Common myeloid progenitor, CD34-positive (primary cell): Measurements from ENCODE around the gene CNPY4.

ENCODE experiments used
- CTCF ChIA-PET: fragments of 350-600 bp; sonication (Branson Sonifier 250); formaldehyde crosslinking; loops from one replicate; lab custom pipeline; 2021; ENCODE audit warnings: antibody characterized with exemption; lab: Charles Lee
- POLR2A ChIA-PET: fragments of 350-600 bp; sonication (Branson Sonifier 250); formaldehyde crosslinking; loops from one replicate; lab custom pipeline; 2021; ENCODE audit warnings: antibody characterized with exemption; lab: Charles Lee
- DNase-seq, 3 donors: peaks; one replicate each; pipeline versions ENCODE4 v3.0.0 to v3.0.0-alpha.2; 2013
- H3K27ac ChIP-seq, 2 experiments: 1 replicate in 1 of 2; 2 replicates in 1 of 2; pipeline ENCODE4 v1.7.0; 2013; ENCODE audit warnings: inconsistent platforms in 2 of 2, low read length in 2 of 2, mild to moderate bottlenecking in 2 of 2, low read depth in 1 of 2, moderate library complexity in 1 of 2; ENCODE audit not compliant: severe bottlenecking in 2 of 2, insufficient read depth in 1 of 2, poor library complexity in 1 of 2
- H3K27me3 ChIP-seq, 5 experiments: replicated peaks in 2 of 5; 1 replicate in 3 of 5; 2 replicates in 2 of 5; pipeline versions ENCODE4 v1.6.1 to v1.7.0; 2013; ENCODE audit warnings: low read length in 4 of 5, mild to moderate bottlenecking in 2 of 5, moderate library complexity in 2 of 5, inconsistent platforms in 1 of 5; ENCODE audit not compliant: insufficient read depth in 5 of 5, control insufficient read depth in 4 of 5
- H3K36me3 ChIP-seq, 4 experiments: 1 replicate in 2 of 4; 2 replicates in 2 of 4; pipeline versions ENCODE4 v1.6.1 to v1.7.0; 2013; ENCODE audit warnings: low read length in 3 of 4, control low read depth in 1 of 4, mild to moderate bottlenecking in 1 of 4; ENCODE audit not compliant: control insufficient read depth in 4 of 4, insufficient read depth in 4 of 4
- H3K4me1 ChIP-seq, 4 experiments: 1 replicate in 3 of 4; 2 replicates in 1 of 4; pipeline versions ENCODE4 v1.6.1 to v1.7.1; 2013; ENCODE audit warnings: low read length in 3 of 4, mild to moderate bottlenecking in 3 of 4, control low read depth in 1 of 4, inconsistent platforms in 1 of 4, moderate library complexity in 1 of 4; ENCODE audit not compliant: control insufficient read depth in 4 of 4, insufficient read depth in 4 of 4; ENCODE audit errors: control extremely low read depth in 1 of 4
- H3K4me3 ChIP-seq, 7 experiments: 1 replicate in 4 of 7; 2 replicates in 3 of 7; pipeline versions ENCODE4 v1.5.1 to v1.7.0; 2013; ENCODE audit warnings: mild to moderate bottlenecking in 7 of 7, low read length in 6 of 7, moderate library complexity in 6 of 7, inconsistent platforms in 2 of 7, low read depth in 2 of 7, control low read depth in 1 of 7; ENCODE audit not compliant: insufficient read depth in 4 of 7, control insufficient read depth in 1 of 7; ENCODE audit errors: extremely low read depth in 1 of 7
- H3K9me3 ChIP-seq, 5 experiments: 1 replicate in 4 of 5; 2 replicates in 1 of 5; pipeline versions ENCODE4 v1.6.1 to v1.7.1; 2013; ENCODE audit warnings: low read length in 4 of 5, mild to moderate bottlenecking in 2 of 5, inconsistent platforms in 1 of 5, low read depth in 1 of 5, moderate library complexity in 1 of 5; ENCODE audit not compliant: control insufficient read depth in 4 of 5, insufficient read depth in 2 of 5; ENCODE audit errors: control extremely low read depth in 1 of 5
- WGBS: methylation state at CpG from one replicate; pipeline ENCODE4 v1.1.5; 2013; ENCODE audit not compliant: insufficient coverage; 5-methylcytosine and 5-hydroxymethylcytosine counted together

The CNPY4 gene

DNA sequence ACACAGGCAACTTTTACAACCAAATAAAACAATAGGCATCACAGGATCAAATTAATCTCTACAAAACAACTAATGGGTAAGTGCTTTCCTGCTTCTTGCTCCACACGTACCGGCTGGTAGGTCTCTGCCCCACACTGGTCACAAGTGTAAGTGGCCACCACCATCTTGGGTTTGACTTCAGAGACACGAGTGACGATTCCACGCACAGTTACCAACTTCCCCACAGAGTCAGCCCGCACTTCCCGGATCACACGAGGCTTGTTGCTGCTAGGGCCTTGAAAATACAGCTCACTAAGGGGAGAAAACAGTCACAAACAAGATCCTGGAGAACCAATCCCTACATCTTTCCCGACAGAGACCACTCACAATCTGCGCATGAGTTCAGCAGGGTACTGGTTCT lies 20.5 kb upstream of the CNPY4 start:
- WGBS = 91% methylated on average over 7 of the region's 10 CpGs
- Histone ChIP-seq H3K36me3 (peaks cover 28 to 66% (median 51%) of the 10 kb centered on the region in 4 experiments), H3K27me3 (no peaks in the 10 kb centered on the region), H3K4me1 (peaks cover 7 to 25% (median 15%) of the 10 kb centered on the region in 4 experiments), H3K27ac (peak overlapping the region; percentile 86 to 90), H3K9me3 (no peaks in the 10 kb centered on the region), H3K4me3 (peak overlapping the region in 2 of 7 experiments; percentile 45 to 89)
- DNase-seq = no peak
- ChIA-PET CTCF (interaction anchor here (0.6 kb wide), 1 partner anchor 51 kb away, joined by 3 read pairs; no protein-coding TSS in a partner anchor), POLR2A (no interaction called here)

DNA sequence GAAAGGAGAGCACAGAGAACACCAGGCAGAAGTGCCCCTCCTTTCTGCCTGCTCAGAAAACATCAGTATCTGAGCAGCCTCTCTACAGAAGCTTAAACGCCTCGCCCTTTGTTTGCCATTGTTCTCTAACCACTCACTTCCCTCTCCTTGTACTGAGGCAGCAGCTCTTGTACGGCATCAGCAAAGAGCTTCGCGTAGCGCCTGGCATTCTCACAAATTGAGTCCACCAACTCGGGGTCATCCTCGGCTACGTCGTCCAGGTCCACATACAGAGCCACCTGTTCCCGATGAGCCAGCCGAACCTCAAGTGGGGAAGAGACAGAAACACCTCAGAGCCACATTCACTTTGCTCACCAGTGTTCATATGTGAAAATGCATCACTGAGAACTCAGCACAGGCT lies 20.0 kb upstream of the CNPY4 start:
- DNase-seq = no peak
- H3K4me3 ChIP-seq = peak overlapping the region; percentile 34 to 93 (median 88)
- H3K9me3 ChIP-seq = no peaks in the 10 kb centered on the region
- no peaks in the 10 kb centered on the region for H3K27me3 ChIP-seq
- H3K4me1 ChIP-seq = peaks cover 7 to 25% (median 15%) of the 10 kb centered on the region in 4 experiments
- peak overlapping the region; percentile 86 to 90 for H3K27ac ChIP-seq
- CTCF ChIA-PET = interaction anchor here (1.4 kb wide), 1 partner anchor 25 kb away, joined by 3 read pairs; no protein-coding TSS in a partner anchor
- POLR2A ChIA-PET = no interaction called here
- WGBS = 93% methylated on average over 11 of the region's 12 CpGs
- H3K36me3 ChIP-seq = peaks cover 24 to 65% (median 47%) of the 10 kb centered on the region in 4 experiments

DNA sequence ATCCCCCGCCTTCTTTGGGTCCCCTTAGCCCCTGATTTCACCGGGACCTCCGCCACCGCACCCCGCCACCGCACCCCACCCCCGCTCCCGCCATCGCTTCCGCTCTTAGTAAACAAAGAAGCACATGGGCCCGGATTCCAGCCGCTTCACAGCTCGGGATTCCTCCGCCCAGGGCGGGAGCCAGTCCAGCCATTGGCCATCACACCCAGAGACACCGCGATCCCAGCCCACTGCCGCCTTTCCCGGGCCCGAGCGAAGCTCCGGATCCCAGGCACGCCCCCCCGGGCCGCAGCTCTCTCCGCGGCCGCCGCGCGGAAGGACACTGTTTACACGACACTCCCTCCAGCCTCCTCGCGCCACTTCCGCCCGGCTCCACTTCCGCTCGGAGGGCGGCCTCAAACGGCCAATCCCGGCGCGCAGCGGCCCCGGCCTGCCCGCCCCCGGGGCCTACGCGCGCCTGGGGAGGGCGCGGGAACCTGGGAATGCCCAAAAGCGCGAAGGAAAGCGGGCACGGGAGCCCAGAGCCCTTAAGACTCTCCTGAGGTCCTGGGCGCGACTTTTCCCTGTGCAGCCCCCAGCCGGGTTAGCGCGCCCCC lies 18.9 kb upstream of the CNPY4 start:
- under 1% methylated on average over 50 of the region's 61 CpGs for WGBS

DNA sequence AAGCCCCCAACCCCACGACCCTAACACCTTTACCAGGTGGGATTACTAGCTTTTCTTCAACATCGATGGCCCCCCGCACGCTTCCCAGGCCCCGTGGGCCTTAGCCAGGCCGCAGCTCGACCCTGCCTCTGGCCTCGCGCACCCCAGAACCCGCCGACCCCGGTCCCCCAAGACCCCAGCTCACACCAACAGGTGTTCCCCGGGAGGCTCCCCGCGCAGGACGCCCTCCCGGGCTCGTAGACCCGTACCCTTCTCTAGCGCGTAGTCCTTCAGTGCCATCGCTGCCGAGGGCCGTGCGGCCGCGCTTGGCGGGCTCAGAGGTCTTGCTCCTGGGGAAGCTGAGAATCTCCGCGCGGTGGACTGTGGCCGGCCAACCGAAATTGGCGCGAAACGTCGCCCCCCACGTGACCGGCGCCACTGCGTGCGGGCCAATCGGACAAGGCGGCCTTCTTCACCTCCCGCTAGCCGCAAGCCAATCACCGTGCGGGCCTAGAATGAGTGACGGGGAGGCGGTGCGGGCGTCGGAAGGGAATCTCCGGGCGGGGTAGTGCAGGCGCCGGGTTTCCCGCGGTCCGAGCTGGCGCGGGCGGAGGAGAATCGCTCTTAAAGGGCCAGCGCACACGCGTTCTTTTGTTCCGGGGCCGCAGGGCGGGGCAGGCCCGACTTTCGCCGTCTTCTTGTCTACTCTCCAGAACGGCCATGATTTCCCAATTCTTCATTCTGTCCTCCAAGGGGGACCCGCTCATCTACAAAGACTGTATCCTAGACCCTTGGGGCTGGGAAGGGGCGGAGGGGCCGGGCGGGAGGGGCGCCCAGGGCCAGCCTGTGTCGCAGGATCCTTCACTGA lies 18.2 kb upstream of the CNPY4 start, which contains the start of the genes AP4M1 and MCM7:
Gene AP4M1, plus strand, starts transcription at position 628 of the 847 bp plus-strand sequence. Its CDS starts 72 bp downstream, at position 700.
Gene MCM7, minus strand, starts transcription at position 382 of the 847 bp plus-strand sequence. Its CDS starts 103 bp downstream, at position 279.
- H3K36me3 ChIP-seq = peaks cover 17 to 64% (median 41%) of the 10 kb centered on the region in 4 experiments
- ChIA-PET POLR2A (interaction anchor here (0.6 to 2.0 kb wide), 14 partner anchors 10 to 328 kb away, joined by 3 to 13 read pairs (median 4); partner anchors contain the start of genes CNPY4, COPS6, MBLAC1 and MEPCE), CTCF (interaction anchor here (0.7 to 2.2 kb wide), 13 partner anchors 7 to 32 kb away, joined by 3 to 8 read pairs (median 5); partner anchors contain the start of gene COPS6)
- H3K27me3 ChIP-seq = no peaks in the 10 kb centered on the region
- H3K4me3 ChIP-seq = peak within 1 kb of the TSS; percentile 56 to 93 (median 88)
- peaks cover 7 to 25% (median 15%) of the 10 kb centered on the region in 4 experiments for H3K4me1 ChIP-seq
- no peaks in the 10 kb centered on the region for H3K9me3 ChIP-seq
- peak within 1 kb of the TSS; percentile 86 to 90 for H3K27ac ChIP-seq
- DNase-seq = peak; percentile 97 to 98 (median 98)
- 0% methylated on average over 56 of the region's 80 CpGs for WGBS

More for the DNA sequence above, 18.9 kb upstream of the CNPY4 start:
- POLR2A ChIA-PET = interaction anchor here (0.6 to 2.0 kb wide), 10 partner anchors 9 to 181 kb away, joined by 3 to 13 read pairs (median 4); partner anchors contain the start of genes COPS6, MBLAC1 and TRIM4
- peak; percentile 94 to 96 (median 95) for DNase-seq
- peak overlapping the region; percentile 56 to 93 (median 88) for H3K4me3 ChIP-seq
- no peaks in the 10 kb centered on the region for H3K27me3 ChIP-seq
- CTCF ChIA-PET = interaction anchor here (0.8 to 2.2 kb wide), 10 partner anchors 9 to 48 kb away, joined by 3 to 7 read pairs (median 4); partner anchors contain the start of gene COPS6
- no peaks in the 10 kb centered on the region for H3K9me3 ChIP-seq
- peak overlapping the region; percentile 86 to 90 for H3K27ac ChIP-seq
- peaks cover 19 to 64% (median 42%) of the 10 kb centered on the region in 4 experiments for H3K36me3 ChIP-seq
- peaks cover 7 to 25% (median 15%) of the 10 kb centered on the region in 4 experiments for H3K4me1 ChIP-seq

GRCh38 chr7:100102950-100103840 lies 16.2 kb upstream of the CNPY4 start:
- Histone ChIP-seq H3K36me3 (peaks cover 12 to 68% (median 41%) of the 10 kb centered on the region in 4 experiments), H3K27me3 (no peaks in the 10 kb centered on the region), H3K9me3 (no peaks in the 10 kb centered on the region), H3K4me1 (peaks cover 7 to 25% (median 15%) of the 10 kb centered on the region in 4 experiments), H3K27ac (no peak overlapping the region), H3K4me3 (no peak overlapping the region)
- CTCF ChIA-PET = interaction anchor here (1.6 kb wide), 1 partner anchor 29 kb away, joined by 7 read pairs; no protein-coding TSS in a partner anchor
- POLR2A ChIA-PET = interaction anchor here (1.4 kb wide), 1 partner anchor 21 kb away, joined by 6 read pairs; no protein-coding TSS in a partner anchor
- no peak for DNase-seq
- WGBS = 94% methylated on average over 14 of the region's 17 CpGs

DNA sequence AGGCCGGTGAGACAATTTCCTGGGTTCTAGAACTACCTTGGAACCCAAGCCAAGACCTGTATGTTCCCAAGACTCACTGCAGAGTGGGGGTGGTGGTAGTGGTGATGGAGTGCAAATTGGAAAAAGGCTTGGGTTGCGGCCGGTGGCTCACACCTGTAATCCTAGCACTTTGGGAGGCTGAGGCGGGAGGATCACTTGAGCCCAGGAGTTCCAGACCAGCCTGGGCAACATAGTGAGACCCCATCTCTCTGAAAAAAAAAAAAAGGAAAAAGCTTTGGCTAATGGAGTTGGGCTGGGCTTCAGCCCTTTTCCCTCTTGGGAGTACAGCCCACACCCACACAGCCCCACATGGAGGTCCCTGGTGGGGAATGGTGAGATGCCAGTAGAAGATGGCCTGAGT lies 13.9 kb upstream of the CNPY4 start:
- ChIA-PET CTCF (no interaction called here), POLR2A (no interaction called here)

More for the DNA sequence above, 13.9 kb upstream of the CNPY4 start:
- Histone ChIP-seq H3K36me3 (peaks cover 6 to 65% (median 42%) of the 10 kb centered on the region in 4 experiments), H3K4me3 (no peak overlapping the region), H3K27me3 (no peaks in the 10 kb centered on the region), H3K27ac (no peak overlapping the region), H3K4me1 (peaks cover 0 to 10% (median 6%) of the 10 kb centered on the region in 4 experiments), H3K9me3 (no peaks in the 10 kb centered on the region)
- DNase-seq = no peak
- 100% methylated on average over 2 of the region's 4 CpGs for WGBS
